SK-N-SH (cell line): ENCODE data around the gene RGL1. TPM values are rescaled to one million over a fixed set of nuclear protein-coding genes. Genes with fewer than 3 reads are reported as not detected.

ENCODE experiments used
- CTCF ChIA-PET: fragments of 300-600, 350-600 bp; formaldehyde crosslinking; extraction: SDS; loops from one replicate; lab custom pipeline; 2021; lab: Yijun Ruan, JAX
- POLR2A ChIA-PET: fragments of 350-600 bp; sonication (Branson Sonifier 250); formaldehyde crosslinking; extraction: SDS; loops from one replicate; lab custom pipeline; 2020; ENCODE audit warnings: antibody characterized with exemption, inconsistent platforms; lab: Yijun Ruan, JAX
- DNase-seq: peaks from one replicate; pipeline ENCODE4 v3.0.0; 2012
- H2AFZ ChIP-seq: fragments of 200-600 bp; sonication (generic); 2 replicates; pipeline ENCODE4 v1.8.1; 2016; ENCODE audit warnings: antibody characterized with exemption, mild to moderate bottlenecking, low read depth
- H3F3A ChIP-seq: fragments of 200-600 bp; sonication (generic); replicated peaks from 2 replicates; pipeline ENCODE3; 2016; ENCODE audit warnings: antibody characterized with exemption, mild to moderate bottlenecking; ENCODE audit not compliant: insufficient read depth
- H3K27ac ChIP-seq, 2 experiments: fragments of 200-500 bp in 1 of 2; fragments of 200-600 bp in 1 of 2; sonication (Bioruptor generic) in 1 of 2; sonication (generic), shearing (Covaris generic) in 1 of 2; 2 replicates each; pipeline versions ENCODE4 v1.5.1 to v1.6.1; 2014 to 2016; ENCODE audit warnings: low read depth in 2 of 2, inconsistent platforms in 1 of 2, low read length in 1 of 2, mild to moderate bottlenecking in 1 of 2, mixed read lengths in 1 of 2
- H3K27me3 ChIP-seq: fragments of 200-600 bp; sonication (generic), shearing (Covaris generic); 2 replicates; pipeline ENCODE4 v1.6.1; 2016; ENCODE audit warnings: mixed run types; ENCODE audit not compliant: insufficient read depth
- H3K36me3 ChIP-seq, 2 experiments: fragments of 200-500 bp in 1 of 2; fragments of 200-600 bp in 1 of 2; sonication (Bioruptor generic) in 1 of 2; sonication (generic) in 1 of 2; replicated peaks in 1 of 2; 2 replicates each; pipeline versions ENCODE3 to v1.5.1; 2014 to 2016; ENCODE audit warnings: low read length in 1 of 2, mild to moderate bottlenecking in 1 of 2; ENCODE audit not compliant: insufficient read depth in 2 of 2, control insufficient read depth in 1 of 2
- H3K4me1 ChIP-seq, 2 experiments: fragments of 200-500 bp in 1 of 2; fragments of 200-600 bp in 1 of 2; sonication (Bioruptor generic) in 1 of 2; sonication (generic), shearing (Covaris generic) in 1 of 2; 2 replicates each; pipeline versions ENCODE4 v1.5.1 to v1.6.1; 2014 to 2016; ENCODE audit warnings: low read depth in 1 of 2, low read length in 1 of 2, mixed run types in 1 of 2; ENCODE audit not compliant: insufficient read depth in 2 of 2, control insufficient read depth in 1 of 2
- H3K4me2 ChIP-seq: fragments of 200-600 bp; sonication (generic), shearing (Covaris generic); 2 replicates; pipeline ENCODE4 v1.6.1; 2017; ENCODE audit warnings: mixed run types
- H3K4me3 ChIP-seq, 2 experiments: fragments of 200-500 bp in 1 of 2; fragments of 200-600 bp in 1 of 2; sonication (Bioruptor generic) in 1 of 2; sonication (generic), shearing (Covaris generic) in 1 of 2; 2 replicates each; pipeline versions ENCODE4 v1.5.1 to v1.8.1; 2014 to 2016; ENCODE audit warnings: low read depth in 2 of 2, inconsistent platforms in 1 of 2, low read length in 1 of 2, mild to moderate bottlenecking in 1 of 2, mixed read lengths in 1 of 2, moderate library complexity in 1 of 2
- H3K79me2 ChIP-seq: fragments of 200-600 bp; sonication (generic); 2 replicates; pipeline ENCODE4 v1.8.1; 2017; ENCODE audit warnings: mild to moderate bottlenecking; ENCODE audit not compliant: insufficient read depth
- H3K9ac ChIP-seq: fragments of 200-600 bp; sonication (generic); 2 replicates; pipeline ENCODE4 v1.6.1; 2017; ENCODE audit warnings: mixed run types
- H3K9me2 ChIP-seq: fragments of 200-600 bp; sonication (generic); 2 replicates; pipeline ENCODE4 v1.6.1; 2017; ENCODE audit warnings: mixed run types
- H3K9me3 ChIP-seq: fragments of 200-600 bp; sonication (generic); 2 replicates; pipeline ENCODE4 v1.6.1; 2017; ENCODE audit warnings: mixed run types, mild to moderate bottlenecking, moderate library complexity
- H4K20me1 ChIP-seq: fragments of 200-600 bp; sonication (generic); 2 replicates; pipeline ENCODE4 v1.6.1; 2017; ENCODE audit warnings: mild to moderate bottlenecking, mixed run types; ENCODE audit not compliant: insufficient read depth
- CHD2 ChIP-seq: fragments of 150-350 bp; IDR thresholded peaks from 2 replicates; pipeline ENCODE4 v1.6.1; 2018; ENCODE audit warnings: low read length; ENCODE audit not compliant: partially characterized antibody
- ELF1 ChIP-seq: IDR thresholded peaks from 2 replicates; pipeline ENCODE4 v1.4.0; 2012
- EZH2phosphoT487 ChIP-seq: fragments of 200-600 bp; sonication (generic); IDR thresholded peaks from 2 replicates; pipeline ENCODE4 v1.6.1; 2017; ENCODE audit warnings: low read depth, mixed run types, mild to moderate bottlenecking, antibody characterized with exemption, moderate library complexity, borderline replicate concordance
- FOSL2 ChIP-seq: IDR thresholded peaks from 2 replicates; pipeline ENCODE4 v1.4.0; 2012; ENCODE audit warnings: low read depth, mild to moderate bottlenecking, moderate library complexity, borderline replicate concordance
- FOXM1 ChIP-seq: IDR thresholded peaks from 2 replicates; pipeline ENCODE4 v1.4.0; 2012; ENCODE audit warnings: low read depth, mild to moderate bottlenecking
- GABPA ChIP-seq: IDR thresholded peaks from 2 replicates; pipeline ENCODE4 v1.4.0; 2012; ENCODE audit warnings: low read depth, mild to moderate bottlenecking
- GATA2 ChIP-seq: sonication (generic); formaldehyde crosslinking; IDR thresholded peaks from 2 replicates; pipeline ENCODE4 v1.5.0; 2020; ENCODE audit warnings: mild to moderate bottlenecking, missing genetic modification reagents
- JUND ChIP-seq: IDR thresholded peaks from 2 replicates; pipeline ENCODE4 v1.4.0; 2012
- MEF2A ChIP-seq: IDR thresholded peaks from 2 replicates; pipeline ENCODE4 v1.4.0; 2012; ENCODE audit warnings: low read depth, borderline replicate concordance
- MXI1 ChIP-seq: IDR thresholded peaks from 2 replicates; pipeline ENCODE4 v1.6.1; 2012; ENCODE audit warnings: mild to moderate bottlenecking, low read depth, low read length, improper control_type of control experiment
- RCOR1 ChIP-seq: fragments of 150-350 bp; IDR thresholded peaks from 2 replicates; pipeline ENCODE4 v1.6.1; 2017; ENCODE audit warnings: antibody characterized with exemption, low read length
- RFX5 ChIP-seq: IDR thresholded peaks from 2 replicates; pipeline ENCODE4 v1.6.1; 2012; ENCODE audit warnings: mild to moderate bottlenecking, improper control_type of control experiment, low read length
- RXRA ChIP-seq: IDR thresholded peaks from 2 replicates; pipeline ENCODE4 v1.4.0; 2012; ENCODE audit warnings: low read depth, mild to moderate bottlenecking, borderline replicate concordance
- SIN3A ChIP-seq: IDR thresholded peaks from 2 replicates; pipeline ENCODE4 v1.6.1; 2012; ENCODE audit warnings: low read depth, mild to moderate bottlenecking, low read length, moderate library complexity, borderline replicate concordance
- TCF12 ChIP-seq: IDR thresholded peaks from 2 replicates; pipeline ENCODE4 v1.4.0; 2012
- TEAD4 ChIP-seq: IDR thresholded peaks from 2 replicates; pipeline ENCODE4 v1.4.0; 2012; ENCODE audit warnings: mild to moderate bottlenecking, borderline replicate concordance; ENCODE audit not compliant: insufficient read depth
- YY1 ChIP-seq: IDR thresholded peaks from 2 replicates; pipeline ENCODE4 v1.4.0; 2012; ENCODE audit warnings: low read depth, mild to moderate bottlenecking
- WGBS: methylation state at CpG from one replicate; pipeline ENCODE4 v1.1.6; 2017; ENCODE audit warnings: low lambda C conversion rate; 5-methylcytosine and 5-hydroxymethylcytosine counted together
- polyA plus RNA-seq, 3 experiments: library from polyadenylated mRNA; depleted of rRNA; stranded (reverse); fragments of >200 nt; gene quantifications; 2 replicates each; pipeline ENCODE4 v1.2.3, GENCODE V29; 2012
- TF ChIP-seq, protein P1 (sequence below): fragments of 150-350 bp; IDR thresholded peaks from 2 replicates; pipeline ENCODE4 v1.6.1; 2016; ENCODE audit warnings: mild to moderate bottlenecking, low read depth, low read length
- TF ChIP-seq, protein P2 (sequence below): IDR thresholded peaks from 2 replicates; pipeline ENCODE4 v1.4.0; 2012; ENCODE audit warnings: low read depth, borderline replicate concordance
- TF ChIP-seq, protein P3 (sequence below): IDR thresholded peaks from 2 replicates; pipeline ENCODE4 v1.4.0; 2012; ENCODE audit warnings: low read depth
- TF ChIP-seq, protein P4 (sequence below): fragments of 150-350 bp; IDR thresholded peaks from 2 replicates; pipeline ENCODE4 v1.6.1; 2017; ENCODE audit warnings: antibody characterized with exemption, low read length, low read depth, borderline replicate concordance

RGL1 gene
- polyA plus RNA-seq, 1 of the 3 experiments (the other 2 are of a cell fraction) = 8.3 TPM

GRCh38 chr1:183966487-183966886 lies 161.6 kb downstream of the RGL1 start (continued):
- TF ChIP-seq, protein P1, sequence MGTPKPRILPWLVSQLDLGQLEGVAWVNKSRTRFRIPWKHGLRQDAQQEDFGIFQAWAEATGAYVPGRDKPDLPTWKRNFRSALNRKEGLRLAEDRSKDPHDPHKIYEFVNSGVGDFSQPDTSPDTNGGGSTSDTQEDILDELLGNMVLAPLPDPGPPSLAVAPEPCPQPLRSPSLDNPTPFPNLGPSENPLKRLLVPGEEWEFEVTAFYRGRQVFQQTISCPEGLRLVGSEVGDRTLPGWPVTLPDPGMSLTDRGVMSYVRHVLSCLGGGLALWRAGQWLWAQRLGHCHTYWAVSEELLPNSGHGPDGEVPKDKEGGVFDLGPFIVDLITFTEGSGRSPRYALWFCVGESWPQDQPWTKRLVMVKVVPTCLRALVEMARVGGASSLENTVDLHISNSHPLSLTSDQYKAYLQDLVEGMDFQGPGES = no peak
- TF ChIP-seq CHD2 = no peak
- no peak for TF ChIP-seq TEAD4
- no peak for TF ChIP-seq RFX5
- TF ChIP-seq, protein P2, sequence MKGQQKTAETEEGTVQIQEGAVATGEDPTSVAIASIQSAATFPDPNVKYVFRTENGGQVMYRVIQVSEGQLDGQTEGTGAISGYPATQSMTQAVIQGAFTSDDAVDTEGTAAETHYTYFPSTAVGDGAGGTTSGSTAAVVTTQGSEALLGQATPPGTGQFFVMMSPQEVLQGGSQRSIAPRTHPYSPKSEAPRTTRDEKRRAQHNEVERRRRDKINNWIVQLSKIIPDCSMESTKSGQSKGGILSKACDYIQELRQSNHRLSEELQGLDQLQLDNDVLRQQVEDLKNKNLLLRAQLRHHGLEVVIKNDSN = no peak
- TF ChIP-seq SIN3A = no peak
- TF ChIP-seq MXI1 = no peak
- no peak for TF ChIP-seq TCF12
- no peak for TF ChIP-seq MEF2A
- no peak for TF ChIP-seq FOSL2
- TF ChIP-seq, all 33 proteins: peak for 0

- Histone ChIP-seq H3K9me3 (no peaks in the 10 kb centered on the region), H3K27me3 (no peaks in the 10 kb centered on the region), H2AFZ (no peak overlapping the region), H3K4me2 (no peak overlapping the region), H3K4me3 (no peak overlapping the region), H3K9me2 (no peaks in the 10 kb centered on the region), H3K27ac (peak overlapping the region in 1 of 2 experiments; percentile 14; a peak in 1 of 4 replicates), H3F3A (peaks cover 5% of the 10 kb centered on the region), H3K4me1 (peaks cover 5 to 8% of the 10 kb centered on the region in 2 experiments; a peak in 2 of 4 replicates), H3K36me3 (peaks cover 0 to 3% of the 10 kb centered on the region in 2 experiments), H3K79me2 (no peaks in the 10 kb centered on the region), H3K9ac (no peak overlapping the region), H4K20me1 (no peaks in the 10 kb centered on the region)
- DNase-seq = no peak
- ChIA-PET CTCF (no interaction called here), POLR2A (no interaction called here)
- TF ChIP-seq GATA2 (CRISPR knock-in tag) = no peak
- 86% methylated on average over 2 of the region's 2 CpGs for WGBS
Measured at GRCh38 chr1:183967914-183968313, 163.0 kb downstream of the RGL1 start.

DNA sequence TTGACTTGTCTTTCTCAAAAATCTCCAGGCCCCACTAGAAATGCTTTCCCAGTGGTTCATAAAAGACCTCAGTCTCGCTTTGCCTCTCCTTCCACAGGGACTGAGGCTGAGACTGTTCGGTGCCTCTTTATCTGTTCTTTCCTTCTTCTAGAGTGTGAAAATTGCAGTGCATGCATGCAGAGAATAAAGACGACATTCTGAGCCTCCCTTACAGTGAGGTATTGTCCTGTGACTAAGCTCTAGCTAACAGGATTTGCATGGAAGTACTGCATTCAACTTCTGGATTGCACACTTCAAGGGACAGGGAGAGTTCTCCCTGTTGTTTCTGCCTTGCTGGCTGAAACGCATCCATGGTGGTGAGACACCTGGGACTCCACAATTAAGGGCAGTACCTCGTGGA lies 163.5 kb downstream of the RGL1 start:
- no peak overlapping the region for H3K9ac ChIP-seq
- H3F3A ChIP-seq = peaks cover 5% of the 10 kb centered on the region
- peak overlapping the region in 1 of 2 experiments; percentile 14; a peak in 1 of 4 replicates for H3K27ac ChIP-seq
- DNase-seq = no peak
- POLR2A ChIA-PET = no interaction called here
- H4K20me1 ChIP-seq = no peaks in the 10 kb centered on the region
- CTCF ChIA-PET = no interaction called here
- no peak overlapping the region for H2AFZ ChIP-seq
- no peak overlapping the region for H3K4me2 ChIP-seq
- no peaks in the 10 kb centered on the region for H3K9me3 ChIP-seq
- no peak overlapping the region for H3K4me3 ChIP-seq
- H3K79me2 ChIP-seq = no peaks in the 10 kb centered on the region
- H3K27me3 ChIP-seq = no peaks in the 10 kb centered on the region
- no peaks in the 10 kb centered on the region for H3K9me2 ChIP-seq
- TF ChIP-seq RCOR1 (no peak), YY1 (no peak), JUND (no peak), EZH2phosphoT487 (no peak), RXRA (no peak), FOXM1 (no peak), ELF1 (no peak), GABPA (no peak), GATA2 (CRISPR knock-in tag) (no peak)
- TF ChIP-seq, protein P3, sequence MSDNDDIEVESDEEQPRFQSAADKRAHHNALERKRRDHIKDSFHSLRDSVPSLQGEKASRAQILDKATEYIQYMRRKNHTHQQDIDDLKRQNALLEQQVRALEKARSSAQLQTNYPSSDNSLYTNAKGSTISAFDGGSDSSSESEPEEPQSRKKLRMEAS = no peak
- TF ChIP-seq, protein P4, sequence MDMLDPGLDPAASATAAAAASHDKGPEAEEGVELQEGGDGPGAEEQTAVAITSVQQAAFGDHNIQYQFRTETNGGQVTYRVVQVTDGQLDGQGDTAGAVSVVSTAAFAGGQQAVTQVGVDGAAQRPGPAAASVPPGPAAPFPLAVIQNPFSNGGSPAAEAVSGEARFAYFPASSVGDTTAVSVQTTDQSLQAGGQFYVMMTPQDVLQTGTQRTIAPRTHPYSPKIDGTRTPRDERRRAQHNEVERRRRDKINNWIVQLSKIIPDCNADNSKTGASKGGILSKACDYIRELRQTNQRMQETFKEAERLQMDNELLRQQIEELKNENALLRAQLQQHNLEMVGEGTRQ = no peak
- TF ChIP-seq, all 33 proteins: peak for 0
- Histone ChIP-seq H3K4me1 (peaks cover 5 to 8% of the 10 kb centered on the region in 2 experiments; a peak in 2 of 4 replicates), H3K36me3 (no peaks in the 10 kb centered on the region)
- WGBS = 80% methylated on average over 5 of the region's 5 CpGs
